ENCODE data around the gene PZP. TPM values are rescaled to one million over a fixed set of nuclear protein-coding genes. Genes with fewer than 3 reads are reported as not detected.

The PZP gene
- total and polyA plus RNA-seq, 9 of the 15 experiments (the other 6 are each of a cell fraction or from before 2014, with no cell fraction given), result 0.01 TPM; not detected in 8

DNA sequence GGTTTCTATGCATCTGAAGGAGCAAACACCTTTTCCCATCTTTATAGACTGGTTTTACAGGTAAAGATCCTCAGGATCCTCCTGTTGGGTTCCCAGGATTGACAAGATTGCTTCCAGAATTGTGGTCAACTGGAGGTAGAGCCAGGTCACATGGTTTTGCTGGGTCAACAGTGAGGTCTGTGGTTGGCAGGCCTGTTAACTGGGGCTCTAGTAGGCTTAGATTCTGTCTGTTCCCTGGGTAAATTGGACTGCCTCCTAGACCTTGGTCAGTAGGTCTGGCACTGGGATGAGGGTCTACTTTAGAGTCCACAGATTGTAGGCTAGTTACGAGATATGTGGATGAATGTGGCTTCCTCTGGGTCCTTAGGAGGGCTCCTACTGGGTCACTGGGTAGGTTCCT is 3.5 kb upstream of the PZP start:
- intact Hi-C loops (cut with micrococcal nuclease) (no loop called here), in situ Hi-C loops (cut with MboI) (no loop called here)
- 0% methylated on average over 1 of the region's 1 CpG for WGBS (ENCODE audit: insufficient coverage, low coverage, missing lambda C conversion rate)
- Histone ChIP-seq H4K20me1 (replicated peaks; ENCODE audit: control insufficient read depth, insufficient read depth, low read length) (no peaks in the 10 kb centered on the region), H3K79me2 (ENCODE audit: control insufficient read depth, insufficient read depth, low read length) (no peaks in the 10 kb centered on the region), H3K4me3 (no peak overlapping the region), H3K9me3 (replicated peaks; ENCODE audit: control insufficient read depth, insufficient read depth, low read depth, low read length) (no peaks in the 10 kb centered on the region), H2AFZ (ENCODE audit: low read depth, low read length) (no peak overlapping the region), H3K4me2 (ENCODE audit: insufficient read depth, low read length) (no peak overlapping the region), H3K27ac (ENCODE audit: extremely low read depth, low read depth, low read length) (no peak overlapping the region), H3K9ac (ENCODE audit: insufficient read depth in 1 of 2, low read depth in 2 of 2, low read length in 2 of 2) (no peak overlapping the region), H3K9me1 (ENCODE audit: control insufficient read depth, insufficient read depth, low read length) (no peaks in the 10 kb centered on the region), H3K36me3 (ENCODE audit: control insufficient read depth, insufficient read depth, low read length) (no peaks in the 10 kb centered on the region), H3K27me3 (ENCODE audit: control insufficient read depth in 2 of 2, insufficient read depth in 2 of 2, low read length in 2 of 2) (no peaks in the 10 kb centered on the region), H3K4me1 (replicated peaks in 1 of 2; ENCODE audit: control insufficient read depth in 2 of 2, insufficient read depth in 2 of 2, low read length in 2 of 2) (no peaks in the 10 kb centered on the region)
- ATAC-seq (no peak), FAIRE-seq (no peak), DNase-seq (ENCODE audit: extremely low read depth in 1 of 4, low spot score in 3 of 4) (no peak)
- ChIA-PET CTCF (ENCODE audit: low intra/inter-chr PET ratio) (no interaction called here), POLR2A (no interaction called here)
- TF ChIP-seq PHB2 (IDR thresholded peaks at IDR 0.05; ENCODE audit: low read depth), result no peak
- TF ChIP-seq, protein P1, sequence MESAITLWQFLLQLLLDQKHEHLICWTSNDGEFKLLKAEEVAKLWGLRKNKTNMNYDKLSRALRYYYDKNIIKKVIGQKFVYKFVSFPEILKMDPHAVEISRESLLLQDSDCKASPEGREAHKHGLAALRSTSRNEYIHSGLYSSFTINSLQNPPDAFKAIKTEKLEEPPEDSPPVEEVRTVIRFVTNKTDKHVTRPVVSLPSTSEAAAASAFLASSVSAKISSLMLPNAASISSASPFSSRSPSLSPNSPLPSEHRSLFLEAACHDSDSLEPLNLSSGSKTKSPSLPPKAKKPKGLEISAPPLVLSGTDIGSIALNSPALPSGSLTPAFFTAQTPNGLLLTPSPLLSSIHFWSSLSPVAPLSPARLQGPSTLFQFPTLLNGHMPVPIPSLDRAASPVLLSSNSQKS (CRISPR knock-in tag; IDR thresholded peaks at IDR 0.05), result no peak
- TF ChIP-seq TCF7 (IDR thresholded peaks at IDR 0.05; ENCODE audit: borderline replicate concordance), result no peak
- no peak for TF ChIP-seq POLR3A (IDR thresholded peaks at IDR 0.05; ENCODE audit: borderline replicate concordance, extremely low read depth, insufficient read depth, insufficient read length)
- no peak for TF ChIP-seq MAFG (tag; conservative IDR thresholded peaks at IDR 0.05)
- TF ChIP-seq PML (IDR thresholded peaks at IDR 0.05; ENCODE audit: low read length), result no peak
- TF ChIP-seq GATAD2A (IDR thresholded peaks at IDR 0.05), result no peak
- BruUV-seq (replicated peaks), result no TSS peak
